Measurements from ENCODE around the gene COL1A1. TPM values are rescaled to one million over a fixed set of nuclear protein-coding genes. Genes with fewer than 3 reads are reported as not detected.

Gene COL1A1
- total RNA-seq, result 1 to 10 TPM; 2.3 to 3.7 TPM

GRCh38 chr17:50201276-50201854 is at the start of gene COL1A1:
TSS of gene COL1A1 (minus strand) at chr17:50201631. CDS start at chr17:50201513, 118 bp downstream.
- POLR2A ChIA-PET, result interaction anchor here (1.2 kb wide), 1 partner anchor 15 kb away, joined by 3 read pairs; no protein-coding TSS in a partner anchor

GRCh38 chr17:50248255-50248654 is 46.8 kb upstream of the COL1A1 start:
- H3K9me3 Mint-ChIP-seq, result peaks cover 14% of the 10 kb centered on the region
- ChIA-PET CTCF (no interaction called here), POLR2A (interaction anchor here (0.9 kb wide), 1 partner anchor 98 kb away, joined by 3 read pairs; the partner anchor contains the start of gene XYLT2)
- no peaks in the 10 kb centered on the region for H3K4me1 Mint-ChIP-seq (ENCODE audit: low read depth)
- H3K4me3 Mint-ChIP-seq, result no peak overlapping the region
- H3K36me3 Mint-ChIP-seq, result peaks cover 6% of the 10 kb centered on the region
- peaks cover 32% of the 10 kb centered on the region for H3K27me3 Mint-ChIP-seq
- no peak overlapping the region for H3K27ac Mint-ChIP-seq
- DNase-seq, result no peak
- intact Hi-C loops (cut with micrococcal nuclease), result no loop called here

More at GRCh38 chr17:50201276-50201854, at the start of gene COL1A1:
- Mint-ChIP-seq H3K27ac (no peak within 1 kb of the TSS), H3K4me1 (ENCODE audit: low read depth) (peaks cover 19% of the 10 kb centered on the region), H3K27me3 (peaks cover 54% of the 10 kb centered on the region), H3K9me3 (no peaks in the 10 kb centered on the region), H3K36me3 (no peaks in the 10 kb centered on the region), H3K4me3 (peak within 1 kb of the TSS; percentile 67)
- CTCF ChIA-PET, result interaction anchor here (1.2 to 16.6 kb wide), 18 partner anchors 8 to 196 kb away, joined by 3 to 324 read pairs (median 12); partner anchors contain the start of genes LRRC59 and TMEM92
- DNase-seq, result no peak
- intact Hi-C loops (cut with micrococcal nuclease), result loop anchor here (2.0 kb wide), 1 partner anchor 277 kb away; the partner anchor contains the start of gene RSAD1

GRCh38 chr17:50244771-50245170 is 43.3 kb upstream of the COL1A1 start:
- Mint-ChIP-seq H3K4me3 (no peak overlapping the region), H3K27me3 (peaks cover 35% of the 10 kb centered on the region), H3K4me1 (ENCODE audit: low read depth) (no peaks in the 10 kb centered on the region), H3K36me3 (peaks cover 6% of the 10 kb centered on the region), H3K9me3 (peaks cover 12% of the 10 kb centered on the region), H3K27ac (no peak overlapping the region)
- ChIA-PET CTCF (no interaction called here), POLR2A (no interaction called here)
- no peak for DNase-seq
- intact Hi-C loops (cut with micrococcal nuclease), result no loop called here

- intact Hi-C loops (cut with micrococcal nuclease), result no loop called here
- POLR2A ChIA-PET, result no interaction called here
- no peaks in the 10 kb centered on the region for H3K9me3 Mint-ChIP-seq
- H3K27me3 Mint-ChIP-seq, result peaks cover 23% of the 10 kb centered on the region
- no peak overlapping the region for H3K27ac Mint-ChIP-seq
- DNase-seq, result no peak
- no peaks in the 10 kb centered on the region for H3K4me1 Mint-ChIP-seq (ENCODE audit: low read depth)
- H3K36me3 Mint-ChIP-seq, result no peaks in the 10 kb centered on the region
- CTCF ChIA-PET, result interaction anchor here (1.7 kb wide), 1 partner anchor 41 kb away, joined by 3 read pairs; no protein-coding TSS in a partner anchor
- no peak overlapping the region for H3K4me3 Mint-ChIP-seq
Observed at GRCh38 chr17:50241431-50241830, 40.0 kb upstream of the COL1A1 start.

- DNase-seq, result no peak
- no peak overlapping the region for H3K27ac Mint-ChIP-seq
- no peaks in the 10 kb centered on the region for H3K36me3 Mint-ChIP-seq
- intact Hi-C loops (cut with micrococcal nuclease), result no loop called here
- H3K4me3 Mint-ChIP-seq, result no peak overlapping the region
- CTCF ChIA-PET, result interaction anchor here (0.7 kb wide), 1 partner anchor 29 kb away, joined by 3 read pairs; no protein-coding TSS in a partner anchor
- peaks cover 23% of the 10 kb centered on the region for H3K27me3 Mint-ChIP-seq
- no peaks in the 10 kb centered on the region for H3K4me1 Mint-ChIP-seq (ENCODE audit: low read depth)
- POLR2A ChIA-PET, result no interaction called here
- H3K9me3 Mint-ChIP-seq, result no peaks in the 10 kb centered on the region
Observed at GRCh38 chr17:50240851-50241250, 39.4 kb upstream of the COL1A1 start.

- DNase-seq, result no peak
- POLR2A ChIA-PET, result no interaction called here
- peaks cover 26% of the 10 kb centered on the region for H3K27me3 Mint-ChIP-seq
- no peaks in the 10 kb centered on the region for H3K4me1 Mint-ChIP-seq (ENCODE audit: low read depth)
- CTCF ChIA-PET, result interaction anchor here (0.7 kb wide), 1 partner anchor 30 kb away, joined by 3 read pairs; no protein-coding TSS in a partner anchor
- H3K36me3 Mint-ChIP-seq, result no peaks in the 10 kb centered on the region
- no peaks in the 10 kb centered on the region for H3K9me3 Mint-ChIP-seq
- H3K27ac Mint-ChIP-seq, result no peak overlapping the region
- intact Hi-C loops (cut with micrococcal nuclease), result no loop called here
- H3K4me3 Mint-ChIP-seq, result no peak overlapping the region
Observed at GRCh38 chr17:50239937-50240336, 38.5 kb upstream of the COL1A1 start.

- no peaks in the 10 kb centered on the region for H3K4me1 Mint-ChIP-seq (ENCODE audit: low read depth)
- H3K27ac Mint-ChIP-seq, result no peak overlapping the region
- ChIA-PET POLR2A (no interaction called here), CTCF (interaction anchor here (0.9 kb wide), 1 partner anchor 59 kb away, joined by 3 read pairs; no protein-coding TSS in a partner anchor)
- intact Hi-C loops (cut with micrococcal nuclease), result no loop called here
- peaks cover 23% of the 10 kb centered on the region for H3K27me3 Mint-ChIP-seq
- DNase-seq, result no peak
- H3K9me3 Mint-ChIP-seq, result no peaks in the 10 kb centered on the region
- no peaks in the 10 kb centered on the region for H3K36me3 Mint-ChIP-seq
- H3K4me3 Mint-ChIP-seq, result no peak overlapping the region
Observed at GRCh38 chr17:50238601-50239280, 37.3 kb upstream of the COL1A1 start.

GRCh38 chr17:50237901-50238300 is 36.5 kb upstream of the COL1A1 start:
- CTCF ChIA-PET, result interaction anchor here (0.7 to 0.9 kb wide), 2 partner anchors 37 to 60 kb away, joined by 3 read pairs; no protein-coding TSS in a partner anchor
- H3K27me3 Mint-ChIP-seq, result peaks cover 23% of the 10 kb centered on the region
- H3K4me1 Mint-ChIP-seq (ENCODE audit: low read depth), result no peaks in the 10 kb centered on the region
- H3K36me3 Mint-ChIP-seq, result no peaks in the 10 kb centered on the region
- intact Hi-C loops (cut with micrococcal nuclease), result no loop called here
- H3K27ac Mint-ChIP-seq, result no peak overlapping the region
- no peak overlapping the region for H3K4me3 Mint-ChIP-seq
- H3K9me3 Mint-ChIP-seq, result no peaks in the 10 kb centered on the region
- POLR2A ChIA-PET, result no interaction called here
- DNase-seq, result no peak

- CTCF ChIA-PET, result no interaction called here
- POLR2A ChIA-PET, result no interaction called here
Observed at GRCh38 chr17:50234581-50234980, 33.1 kb upstream of the COL1A1 start.

GRCh38 chr17:50225701-50226240 is 24.3 kb upstream of the COL1A1 start:
- peaks cover 1% of the 10 kb centered on the region for H3K27me3 Mint-ChIP-seq
- H3K36me3 Mint-ChIP-seq, result peaks cover 7% of the 10 kb centered on the region
- peaks cover 4% of the 10 kb centered on the region for H3K4me1 Mint-ChIP-seq (ENCODE audit: low read depth)
- intact Hi-C loops (cut with micrococcal nuclease), result no loop called here
- no peak for DNase-seq
- no peak overlapping the region for H3K4me3 Mint-ChIP-seq
- ChIA-PET CTCF (interaction anchor here (1.1 to 1.5 kb wide), 2 partner anchors 26 to 136 kb away, joined by 3 to 4 read pairs; no protein-coding TSS in a partner anchor), POLR2A (no interaction called here)
- H3K9me3 Mint-ChIP-seq, result peaks cover 22% of the 10 kb centered on the region
- no peak overlapping the region for H3K27ac Mint-ChIP-seq

More at GRCh38 chr17:50234581-50234980, 33.1 kb upstream of the COL1A1 start:
- H3K9me3 Mint-ChIP-seq, result no peaks in the 10 kb centered on the region
- no peaks in the 10 kb centered on the region for H3K36me3 Mint-ChIP-seq
- peaks cover 17% of the 10 kb centered on the region for H3K27me3 Mint-ChIP-seq
- no peak for DNase-seq
- no peak overlapping the region for H3K4me3 Mint-ChIP-seq
- H3K27ac Mint-ChIP-seq, result no peak overlapping the region
- H3K4me1 Mint-ChIP-seq (ENCODE audit: low read depth), result no peaks in the 10 kb centered on the region
- intact Hi-C loops (cut with micrococcal nuclease), result no loop called here

- Mint-ChIP-seq H3K9me3 (peaks cover 17% of the 10 kb centered on the region), H3K4me3 (no peak overlapping the region), H3K27me3 (peaks cover 1% of the 10 kb centered on the region), H3K36me3 (peaks cover 7% of the 10 kb centered on the region), H3K27ac (no peak overlapping the region), H3K4me1 (ENCODE audit: low read depth) (peaks cover 10% of the 10 kb centered on the region)
- intact Hi-C loops (cut with micrococcal nuclease), result no loop called here
- DNase-seq, result no peak
- ChIA-PET CTCF (no interaction called here), POLR2A (no interaction called here)
Observed at GRCh38 chr17:50222922-50223321, 21.5 kb upstream of the COL1A1 start.

GRCh38 chr17:50221864-50222545 is 20.6 kb upstream of the COL1A1 start:
- no peak overlapping the region for H3K27ac Mint-ChIP-seq
- intact Hi-C loops (cut with micrococcal nuclease), result no loop called here
- H3K4me3 Mint-ChIP-seq, result no peak overlapping the region
- peaks cover 10% of the 10 kb centered on the region for H3K4me1 Mint-ChIP-seq (ENCODE audit: low read depth)
- CTCF ChIA-PET, result interaction anchor here (0.9 kb wide), 1 partner anchor 20 kb away, joined by 3 read pairs; the partner anchor contains the start of gene COL1A1
- POLR2A ChIA-PET, result interaction anchor here (1.0 kb wide), 1 partner anchor 9 kb away, joined by 3 read pairs; no protein-coding TSS in a partner anchor
- peaks cover 17% of the 10 kb centered on the region for H3K9me3 Mint-ChIP-seq
- peaks cover 7% of the 10 kb centered on the region for H3K36me3 Mint-ChIP-seq
- no peak for DNase-seq
- peaks cover 1% of the 10 kb centered on the region for H3K27me3 Mint-ChIP-seq
